OCI-LY3 (cell line): ENCODE results near the gene PHLDB3.

ENCODE experiments used
- EZH2phosphoT487 ChIP-seq: fragments of 200-600 bp; shearing (Covaris generic); IDR thresholded peaks from 2 replicates; pipeline ENCODE4 v1.6.1; 2018; ENCODE audit warnings: antibody characterized with exemption, mixed run types, low read depth
- TF ChIP-seq, protein P1 (sequence below): fragments of 200-600, 300-600 bp; sonication (generic); IDR thresholded peaks from 2 replicates; pipeline ENCODE4 v1.5.1; 2014; ENCODE audit warnings: antibody characterized with exemption, low read length, low read depth

DNA sequence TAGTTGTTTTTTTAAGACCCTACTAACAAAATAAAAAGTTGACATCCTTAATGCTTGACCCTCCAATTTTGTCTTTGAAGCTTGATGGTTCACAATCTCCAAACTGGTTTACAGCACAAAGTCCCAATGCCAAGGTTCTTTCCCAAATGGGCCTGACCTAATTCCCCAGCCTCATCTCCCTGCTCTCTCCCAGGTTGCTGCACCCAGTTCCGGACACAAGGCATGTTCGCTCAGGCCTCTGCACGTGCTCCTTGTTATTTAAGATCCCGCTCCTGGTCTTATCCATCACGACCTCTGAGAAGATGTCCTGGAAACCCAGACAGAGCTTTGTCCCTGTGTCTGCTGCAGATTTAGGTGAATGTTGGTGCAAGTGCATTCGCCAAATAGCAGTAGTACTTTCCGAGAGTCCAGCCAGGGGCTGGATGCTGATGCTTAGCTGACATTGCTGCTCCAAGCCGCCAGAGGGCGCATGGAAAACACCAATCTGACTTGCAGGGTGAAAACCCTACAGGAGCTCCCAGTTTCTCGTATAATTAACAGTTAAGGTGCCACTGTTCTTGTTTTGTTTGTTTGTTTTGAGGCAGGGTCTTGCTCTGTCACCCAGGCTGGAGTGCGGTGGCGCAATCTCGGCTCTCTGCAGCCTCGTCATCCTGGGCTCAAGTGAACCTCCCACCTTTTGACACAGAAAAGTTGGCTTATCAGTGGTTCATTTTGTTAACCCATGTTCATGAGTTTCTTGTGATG is 57.6 kb downstream of the PHLDB3 start:
- TF ChIP-seq, protein P1, sequence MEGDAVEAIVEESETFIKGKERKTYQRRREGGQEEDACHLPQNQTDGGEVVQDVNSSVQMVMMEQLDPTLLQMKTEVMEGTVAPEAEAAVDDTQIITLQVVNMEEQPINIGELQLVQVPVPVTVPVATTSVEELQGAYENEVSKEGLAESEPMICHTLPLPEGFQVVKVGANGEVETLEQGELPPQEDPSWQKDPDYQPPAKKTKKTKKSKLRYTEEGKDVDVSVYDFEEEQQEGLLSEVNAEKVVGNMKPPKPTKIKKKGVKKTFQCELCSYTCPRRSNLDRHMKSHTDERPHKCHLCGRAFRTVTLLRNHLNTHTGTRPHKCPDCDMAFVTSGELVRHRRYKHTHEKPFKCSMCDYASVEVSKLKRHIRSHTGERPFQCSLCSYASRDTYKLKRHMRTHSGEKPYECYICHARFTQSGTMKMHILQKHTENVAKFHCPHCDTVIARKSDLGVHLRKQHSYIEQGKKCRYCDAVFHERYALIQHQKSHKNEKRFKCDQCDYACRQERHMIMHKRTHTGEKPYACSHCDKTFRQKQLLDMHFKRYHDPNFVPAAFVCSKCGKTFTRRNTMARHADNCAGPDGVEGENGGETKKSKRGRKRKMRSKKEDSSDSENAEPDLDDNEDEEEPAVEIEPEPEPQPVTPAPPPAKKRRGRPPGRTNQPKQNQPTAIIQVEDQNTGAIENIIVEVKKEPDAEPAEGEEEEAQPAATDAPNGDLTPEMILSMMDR = peak; percentile 98
- no peak for TF ChIP-seq EZH2phosphoT487
